H1 (cell line): ENCODE results near the gene WASHC4. TPM values are rescaled to one million over a fixed set of nuclear protein-coding genes. Genes with fewer than 3 reads are reported as not detected.

Experiments used
- polyA plus RNA-seq, 7 experiments: library from polyadenylated mRNA; depleted of rRNA in 3 of 7; stranded (reverse) in 5 of 7; unstranded in 2 of 7; fragments of >200 nt in 5 of 7; fragments of 200-250 nt in 2 of 7; gene quantifications; 1 replicate in 5 of 7; 2 replicates in 1 of 7; 4 replicates in 1 of 7; pipeline versions ENCODE4 v1.2.1 to v1.2.3, GENCODE V29; 2011 to 2013; ENCODE audit warnings: missing spikeins in 2 of 7, mixed read lengths in 2 of 7
- total RNA-seq: library from RNA; stranded (reverse); fragmentation: NEBNext Ultra II Directional; extraction: Animal tissue kit (Norgen Biotek cat#: 25700); gene quantifications from 2 replicates; pipeline ENCODE4 v1.2.1, GENCODE V29; 2021
- TF ChIP-seq, protein P1 (sequence below): fragments of 300-600 bp; sonication (generic); IDR thresholded peaks from 2 replicates; pipeline ENCODE4 v1.7.1; 2012; ENCODE audit warnings: low read length, moderate library complexity, mild to moderate bottlenecking, inconsistent platforms; ENCODE audit not compliant: insufficient replicate concordance

Gene WASHC4
- total and polyA plus RNA-seq, 2 of the 8 experiments (the other 6 are each of a cell fraction or from before 2014, with no cell fraction given): 13.0 to 38.5 TPM

- TF ChIP-seq, protein P1, sequence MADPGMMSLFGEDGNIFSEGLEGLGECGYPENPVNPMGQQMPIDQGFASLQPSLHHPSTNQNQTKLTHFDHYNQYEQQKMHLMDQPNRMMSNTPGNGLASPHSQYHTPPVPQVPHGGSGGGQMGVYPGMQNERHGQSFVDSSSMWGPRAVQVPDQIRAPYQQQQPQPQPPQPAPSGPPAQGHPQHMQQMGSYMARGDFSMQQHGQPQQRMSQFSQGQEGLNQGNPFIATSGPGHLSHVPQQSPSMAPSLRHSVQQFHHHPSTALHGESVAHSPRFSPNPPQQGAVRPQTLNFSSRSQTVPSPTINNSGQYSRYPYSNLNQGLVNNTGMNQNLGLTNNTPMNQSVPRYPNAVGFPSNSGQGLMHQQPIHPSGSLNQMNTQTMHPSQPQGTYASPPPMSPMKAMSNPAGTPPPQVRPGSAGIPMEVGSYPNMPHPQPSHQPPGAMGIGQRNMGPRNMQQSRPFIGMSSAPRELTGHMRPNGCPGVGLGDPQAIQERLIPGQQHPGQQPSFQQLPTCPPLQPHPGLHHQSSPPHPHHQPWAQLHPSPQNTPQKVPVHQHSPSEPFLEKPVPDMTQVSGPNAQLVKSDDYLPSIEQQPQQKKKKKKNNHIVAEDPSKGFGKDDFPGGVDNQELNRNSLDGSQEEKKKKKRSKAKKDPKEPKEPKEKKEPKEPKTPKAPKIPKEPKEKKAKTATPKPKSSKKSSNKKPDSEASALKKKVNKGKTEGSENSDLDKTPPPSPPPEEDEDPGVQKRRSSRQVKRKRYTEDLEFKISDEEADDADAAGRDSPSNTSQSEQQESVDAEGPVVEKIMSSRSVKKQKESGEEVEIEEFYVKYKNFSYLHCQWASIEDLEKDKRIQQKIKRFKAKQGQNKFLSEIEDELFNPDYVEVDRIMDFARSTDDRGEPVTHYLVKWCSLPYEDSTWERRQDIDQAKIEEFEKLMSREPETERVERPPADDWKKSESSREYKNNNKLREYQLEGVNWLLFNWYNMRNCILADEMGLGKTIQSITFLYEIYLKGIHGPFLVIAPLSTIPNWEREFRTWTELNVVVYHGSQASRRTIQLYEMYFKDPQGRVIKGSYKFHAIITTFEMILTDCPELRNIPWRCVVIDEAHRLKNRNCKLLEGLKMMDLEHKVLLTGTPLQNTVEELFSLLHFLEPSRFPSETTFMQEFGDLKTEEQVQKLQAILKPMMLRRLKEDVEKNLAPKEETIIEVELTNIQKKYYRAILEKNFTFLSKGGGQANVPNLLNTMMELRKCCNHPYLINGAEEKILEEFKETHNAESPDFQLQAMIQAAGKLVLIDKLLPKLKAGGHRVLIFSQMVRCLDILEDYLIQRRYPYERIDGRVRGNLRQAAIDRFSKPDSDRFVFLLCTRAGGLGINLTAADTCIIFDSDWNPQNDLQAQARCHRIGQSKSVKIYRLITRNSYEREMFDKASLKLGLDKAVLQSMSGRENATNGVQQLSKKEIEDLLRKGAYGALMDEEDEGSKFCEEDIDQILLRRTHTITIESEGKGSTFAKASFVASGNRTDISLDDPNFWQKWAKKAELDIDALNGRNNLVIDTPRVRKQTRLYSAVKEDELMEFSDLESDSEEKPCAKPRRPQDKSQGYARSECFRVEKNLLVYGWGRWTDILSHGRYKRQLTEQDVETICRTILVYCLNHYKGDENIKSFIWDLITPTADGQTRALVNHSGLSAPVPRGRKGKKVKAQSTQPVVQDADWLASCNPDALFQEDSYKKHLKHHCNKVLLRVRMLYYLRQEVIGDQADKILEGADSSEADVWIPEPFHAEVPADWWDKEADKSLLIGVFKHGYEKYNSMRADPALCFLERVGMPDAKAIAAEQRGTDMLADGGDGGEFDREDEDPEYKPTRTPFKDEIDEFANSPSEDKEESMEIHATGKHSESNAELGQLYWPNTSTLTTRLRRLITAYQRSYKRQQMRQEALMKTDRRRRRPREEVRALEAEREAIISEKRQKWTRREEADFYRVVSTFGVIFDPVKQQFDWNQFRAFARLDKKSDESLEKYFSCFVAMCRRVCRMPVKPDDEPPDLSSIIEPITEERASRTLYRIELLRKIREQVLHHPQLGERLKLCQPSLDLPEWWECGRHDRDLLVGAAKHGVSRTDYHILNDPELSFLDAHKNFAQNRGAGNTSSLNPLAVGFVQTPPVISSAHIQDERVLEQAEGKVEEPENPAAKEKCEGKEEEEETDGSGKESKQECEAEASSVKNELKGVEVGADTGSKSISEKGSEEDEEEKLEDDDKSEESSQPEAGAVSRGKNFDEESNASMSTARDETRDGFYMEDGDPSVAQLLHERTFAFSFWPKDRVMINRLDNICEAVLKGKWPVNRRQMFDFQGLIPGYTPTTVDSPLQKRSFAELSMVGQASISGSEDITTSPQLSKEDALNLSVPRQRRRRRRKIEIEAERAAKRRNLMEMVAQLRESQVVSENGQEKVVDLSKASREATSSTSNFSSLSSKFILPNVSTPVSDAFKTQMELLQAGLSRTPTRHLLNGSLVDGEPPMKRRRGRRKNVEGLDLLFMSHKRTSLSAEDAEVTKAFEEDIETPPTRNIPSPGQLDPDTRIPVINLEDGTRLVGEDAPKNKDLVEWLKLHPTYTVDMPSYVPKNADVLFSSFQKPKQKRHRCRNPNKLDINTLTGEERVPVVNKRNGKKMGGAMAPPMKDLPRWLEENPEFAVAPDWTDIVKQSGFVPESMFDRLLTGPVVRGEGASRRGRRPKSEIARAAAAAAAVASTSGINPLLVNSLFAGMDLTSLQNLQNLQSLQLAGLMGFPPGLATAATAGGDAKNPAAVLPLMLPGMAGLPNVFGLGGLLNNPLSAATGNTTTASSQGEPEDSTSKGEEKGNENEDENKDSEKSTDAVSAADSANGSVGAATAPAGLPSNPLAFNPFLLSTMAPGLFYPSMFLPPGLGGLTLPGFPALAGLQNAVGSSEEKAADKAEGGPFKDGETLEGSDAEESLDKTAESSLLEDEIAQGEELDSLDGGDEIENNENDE: no peak
Observed at GRCh38 chr12:105218434-105218833, 110.9 kb downstream of the WASHC4 start (continued).
